DMS79 (cell line): ENCODE data around the gene LRRFIP1.
A peak's percentile ranks its signal among the peaks of the same experiment; 100 is the strongest.

ENCODE experiments used
- DNase-seq: peaks from one replicate; lab custom pipeline; 2025; lab: John Stamatoyannopoulos, UW

LRRFIP1 gene

DNA sequence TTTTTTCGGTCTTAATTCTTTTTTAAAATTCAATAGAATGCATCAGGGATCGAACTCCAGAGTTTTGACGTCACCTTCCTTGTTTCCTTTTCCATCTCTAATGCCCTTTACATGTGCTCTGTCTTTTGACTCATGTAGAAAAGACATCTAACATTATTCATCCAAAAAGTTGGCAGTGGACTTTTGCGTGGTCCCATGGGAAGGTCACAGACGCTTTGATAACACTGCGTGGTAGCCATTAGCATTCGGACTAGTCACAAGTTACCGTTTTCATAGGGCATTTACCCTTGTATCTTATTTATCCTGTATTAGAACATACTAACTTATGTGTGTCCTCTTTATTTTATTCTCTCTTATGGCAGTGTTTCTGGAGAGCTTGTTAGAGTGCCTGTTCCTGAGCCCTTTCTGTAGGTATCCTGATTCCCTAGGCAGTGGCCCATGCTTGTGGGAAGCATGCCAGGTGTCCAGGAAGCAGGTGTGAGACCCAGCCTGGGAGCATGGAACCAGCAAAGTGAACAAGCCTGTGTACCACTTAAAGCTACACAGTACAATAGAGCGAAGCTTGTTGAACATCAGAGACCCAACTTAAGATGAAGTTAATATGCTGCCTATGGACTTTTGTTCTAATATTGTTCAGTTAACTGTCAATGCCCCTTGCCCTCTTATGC lies 97.6 kb downstream of the LRRFIP1 start:
- peak; percentile 62 for DNase-seq

- no peak for DNase-seq
Observed at GRCh38 chr2:237725661-237726060, 98.3 kb downstream of the LRRFIP1 start.

- DNase-seq = peak; percentile 95
Observed at GRCh38 chr2:237726401-237726830, 99.0 kb downstream of the LRRFIP1 start.

GRCh38 chr2:237727363-237727762 lies 100.0 kb downstream of the LRRFIP1 start:
- no peak for DNase-seq

DNA sequence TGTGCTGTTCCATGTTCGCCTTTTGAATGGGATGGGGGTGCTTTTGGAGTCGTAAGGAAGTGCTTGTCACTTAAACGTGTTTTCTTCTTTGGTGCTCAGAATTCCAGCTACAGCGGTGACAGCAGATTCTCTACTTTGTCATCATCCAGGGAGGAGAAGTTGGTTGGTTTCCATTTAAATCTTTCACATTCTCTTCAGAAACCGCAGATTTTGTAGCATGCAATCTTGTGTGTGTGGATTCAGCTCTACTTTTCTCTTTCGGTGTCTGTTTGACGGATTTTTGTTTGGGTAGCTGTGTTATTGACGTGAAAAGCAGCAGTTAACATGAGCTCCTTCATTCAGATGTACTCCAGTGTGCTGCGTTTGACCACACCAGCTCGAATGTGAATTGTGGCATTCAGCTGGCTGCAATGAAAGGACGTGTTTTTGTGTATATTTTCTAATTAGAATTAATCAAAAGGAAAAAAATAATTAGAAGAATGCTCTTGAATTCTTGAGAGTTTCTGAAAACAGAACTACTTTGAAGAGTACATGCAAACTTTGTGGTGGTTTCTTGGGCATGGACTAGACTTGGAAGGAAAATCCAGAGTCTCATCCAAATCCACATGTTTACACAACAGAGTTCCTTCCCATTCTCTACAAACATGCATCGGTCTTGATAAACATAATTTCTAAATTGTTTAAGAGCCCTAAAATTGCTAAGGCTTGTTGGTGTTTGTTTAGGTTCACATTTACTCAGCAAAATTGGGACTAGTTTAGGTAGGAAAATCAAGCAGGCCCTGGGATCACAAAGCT lies 102.5 kb downstream of the LRRFIP1 start:
- DNase-seq = no peak

DNA sequence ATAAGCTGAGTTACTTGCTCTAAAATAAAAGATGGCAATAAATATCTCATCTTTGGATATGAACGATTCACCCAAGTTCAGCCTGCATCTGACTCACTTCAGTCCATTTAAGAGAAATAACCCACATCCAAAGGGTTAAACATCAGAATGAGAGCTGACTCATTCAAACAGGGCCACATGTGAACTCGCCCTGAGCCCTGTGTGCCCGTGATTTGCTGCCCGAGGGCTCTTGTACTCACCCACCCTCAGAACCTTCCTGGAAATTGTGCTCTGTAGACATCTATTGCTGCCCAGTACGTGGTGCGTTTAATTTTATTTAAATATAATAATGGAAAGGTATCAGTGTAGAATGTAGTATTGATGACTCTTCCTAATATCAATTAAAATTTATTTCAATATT lies 104.3 kb downstream of the LRRFIP1 start:
- DNase-seq = no peak

DNA sequence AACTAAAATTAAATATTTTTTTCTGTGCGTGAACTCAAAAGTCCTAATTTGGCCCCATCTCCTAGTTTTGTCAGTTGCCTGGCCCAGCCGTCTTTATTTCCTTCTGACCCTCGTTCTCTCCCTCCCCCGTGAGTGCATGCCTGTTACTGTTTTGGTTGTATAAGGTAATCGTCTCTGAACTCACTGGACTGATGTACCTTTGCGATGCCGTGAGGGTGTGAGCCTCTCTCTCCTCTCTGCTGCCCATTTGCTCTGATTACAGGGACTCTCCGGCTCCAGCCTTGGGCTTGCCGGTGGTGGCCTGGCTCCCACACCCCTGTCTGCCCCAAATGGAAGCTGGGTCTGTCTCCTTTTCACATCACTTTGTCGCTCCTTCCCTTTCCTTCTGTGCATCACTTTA lies 104.7 kb downstream of the LRRFIP1 start:
- no peak for DNase-seq

- DNase-seq = no peak
Observed at GRCh38 chr2:237732790-237733381, 105.5 kb downstream of the LRRFIP1 start.

- DNase-seq = no peak
Observed at GRCh38 chr2:237733677-237734300, 106.4 kb downstream of the LRRFIP1 start.

- no peak for DNase-seq
Observed at GRCh38 chr2:237734905-237735623, 107.7 kb downstream of the LRRFIP1 start.

DNA sequence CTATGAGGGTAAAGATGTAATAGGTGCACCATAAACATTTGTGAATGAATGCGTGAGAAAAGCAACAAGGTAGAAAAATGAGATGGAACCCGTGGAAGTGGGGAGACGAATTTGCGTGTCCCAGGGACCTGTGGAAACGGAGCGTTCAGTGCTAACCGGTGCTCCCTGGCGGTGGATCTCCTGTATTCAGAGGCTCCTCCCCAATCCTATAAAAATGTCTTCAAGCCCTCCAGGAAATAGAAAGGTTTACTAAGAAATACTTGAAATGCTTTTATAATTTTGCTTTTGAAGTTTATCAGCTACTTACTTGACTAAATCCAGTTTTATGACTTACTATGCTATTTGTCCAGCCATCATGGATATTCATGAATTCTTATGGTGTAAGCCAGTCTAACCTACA lies 108.4 kb downstream of the LRRFIP1 start:
- DNase-seq = no peak

DNA sequence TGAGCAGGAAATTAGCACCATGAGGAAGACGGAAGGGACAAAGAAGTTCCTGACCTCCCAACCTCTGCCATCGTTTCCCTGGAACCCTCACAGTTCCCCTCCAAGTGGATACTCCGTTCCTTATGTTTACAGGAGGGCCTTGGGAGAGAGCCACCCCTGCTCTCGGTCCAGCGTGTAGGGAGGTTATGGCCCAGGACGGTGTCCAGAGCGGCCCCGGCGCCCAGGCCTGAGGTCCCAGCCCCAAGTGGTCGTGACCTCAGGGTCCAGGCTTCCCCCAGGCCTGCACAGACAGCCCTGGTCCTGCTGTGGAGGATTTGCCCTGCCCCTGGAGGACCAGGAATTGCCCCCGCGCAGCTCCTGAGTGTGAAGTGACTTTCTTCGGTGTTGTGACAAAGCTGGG lies 109.4 kb downstream of the LRRFIP1 start:
- DNase-seq = no peak

DNA sequence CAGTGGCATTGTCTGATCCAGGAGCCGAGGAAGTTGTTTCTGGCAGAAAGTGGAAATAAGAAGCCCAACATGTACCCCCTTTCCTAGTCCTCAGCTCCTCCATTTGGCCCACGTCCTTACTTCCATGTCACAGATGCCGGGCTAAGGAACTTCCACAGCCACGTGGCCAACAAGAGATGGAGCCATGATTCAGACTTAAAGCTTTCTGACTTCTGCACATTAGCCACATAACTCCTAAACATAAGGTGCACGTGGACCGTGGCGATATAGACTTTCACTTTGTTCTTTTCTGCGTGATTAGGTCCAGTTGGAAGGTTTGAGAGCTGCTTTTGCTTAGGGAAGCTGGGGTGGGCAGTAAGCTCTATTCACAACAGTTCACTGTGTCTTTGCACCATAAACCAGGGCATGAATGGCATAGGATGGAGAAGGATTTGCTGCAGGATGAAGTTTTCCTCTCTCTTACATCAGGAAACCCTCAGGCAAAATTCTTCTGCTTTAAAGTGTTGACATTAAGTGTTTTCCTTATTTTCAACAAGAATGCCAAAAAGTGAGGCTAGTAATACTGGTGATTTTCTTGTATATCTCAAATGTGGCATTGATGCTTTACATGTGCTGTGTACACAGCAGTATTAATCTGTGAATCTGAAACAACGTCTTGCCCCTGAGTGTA lies 109.9 kb downstream of the LRRFIP1 start:
- no peak for DNase-seq

DNA sequence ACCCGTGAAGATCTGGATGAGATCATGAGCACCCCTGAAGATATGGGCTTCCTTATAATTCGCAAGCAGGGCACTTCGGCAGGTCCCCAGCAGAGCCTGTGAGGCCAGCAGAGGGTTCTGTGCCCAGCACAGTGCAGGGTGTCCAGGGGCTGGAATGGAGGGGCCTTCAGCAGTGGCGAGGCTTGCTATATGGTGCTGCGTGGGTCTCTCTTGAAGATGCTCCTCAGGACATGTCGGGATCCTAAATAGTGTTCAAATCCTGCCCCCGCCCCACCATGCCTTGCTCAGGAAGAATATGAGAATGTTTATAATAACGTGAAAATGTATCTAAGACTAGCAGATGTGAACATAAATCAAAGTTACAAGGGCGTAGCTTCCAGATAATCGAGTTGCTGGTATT lies 110.9 kb downstream of the LRRFIP1 start:
- DNase-seq = no peak

DNA sequence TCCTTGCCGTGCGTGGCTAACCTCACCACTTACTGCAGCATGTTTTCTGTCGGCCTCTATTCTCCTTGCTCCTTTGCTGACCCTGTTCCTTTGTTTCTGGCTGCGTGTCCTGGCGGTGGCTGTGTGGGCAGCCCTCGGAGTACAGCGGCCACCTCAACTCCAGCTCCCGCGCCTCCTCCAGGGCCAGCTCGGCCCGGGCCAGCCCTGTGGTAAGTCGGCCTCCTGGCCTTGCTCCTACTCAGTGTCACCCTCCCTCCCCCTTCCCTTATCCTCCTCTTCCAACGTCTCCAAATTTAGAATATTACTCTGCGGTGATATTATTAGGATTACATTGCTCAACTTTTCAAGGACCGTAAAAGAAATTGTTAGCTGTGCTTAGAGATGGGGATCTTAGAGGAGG lies 111.7 kb downstream of the LRRFIP1 start:
- DNase-seq = no peak

GRCh38 chr2:237742191-237742590 lies 114.8 kb downstream of the LRRFIP1 start:
- no peak for DNase-seq

DNA sequence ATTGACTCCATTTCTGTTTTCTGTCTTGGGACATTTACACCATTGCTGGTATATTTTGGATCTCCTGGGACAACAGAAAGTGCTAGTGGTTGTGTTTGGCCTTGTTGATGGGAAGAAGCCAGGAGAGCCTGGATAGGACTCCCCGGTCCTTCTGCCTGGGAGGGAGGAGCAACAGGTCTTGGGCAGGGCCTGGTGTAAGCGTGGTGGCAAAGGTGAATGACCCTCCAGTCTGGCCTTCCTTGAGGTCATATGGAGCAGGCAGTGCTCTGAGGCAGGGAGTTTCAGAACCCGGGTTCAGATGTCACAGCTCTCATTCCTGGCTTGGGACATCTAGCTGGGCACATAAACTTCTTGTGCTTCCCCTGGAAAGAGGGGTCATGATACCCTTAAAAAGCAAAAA lies 115.2 kb downstream of the LRRFIP1 start:
- DNase-seq = no peak

DNA sequence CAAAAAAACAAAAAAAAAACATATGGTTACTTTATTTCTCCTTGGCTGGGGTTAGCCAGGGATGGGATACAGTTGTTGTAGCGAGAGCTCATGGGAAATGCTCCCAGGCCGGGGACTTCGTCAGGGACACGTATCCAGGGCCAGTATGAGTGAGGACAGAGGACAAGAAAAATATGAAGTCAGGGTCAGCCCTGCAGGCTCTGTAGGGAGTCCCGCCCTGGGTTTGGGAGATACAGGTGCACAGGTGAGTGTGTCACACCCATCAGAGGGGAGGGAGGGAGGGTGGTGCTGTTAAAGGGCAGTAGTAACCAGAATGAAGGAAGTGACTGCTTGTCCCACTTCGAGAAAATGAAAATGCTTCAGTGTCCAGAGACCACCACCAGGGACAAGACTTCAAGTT lies 115.6 kb downstream of the LRRFIP1 start:
- no peak for DNase-seq

DNA sequence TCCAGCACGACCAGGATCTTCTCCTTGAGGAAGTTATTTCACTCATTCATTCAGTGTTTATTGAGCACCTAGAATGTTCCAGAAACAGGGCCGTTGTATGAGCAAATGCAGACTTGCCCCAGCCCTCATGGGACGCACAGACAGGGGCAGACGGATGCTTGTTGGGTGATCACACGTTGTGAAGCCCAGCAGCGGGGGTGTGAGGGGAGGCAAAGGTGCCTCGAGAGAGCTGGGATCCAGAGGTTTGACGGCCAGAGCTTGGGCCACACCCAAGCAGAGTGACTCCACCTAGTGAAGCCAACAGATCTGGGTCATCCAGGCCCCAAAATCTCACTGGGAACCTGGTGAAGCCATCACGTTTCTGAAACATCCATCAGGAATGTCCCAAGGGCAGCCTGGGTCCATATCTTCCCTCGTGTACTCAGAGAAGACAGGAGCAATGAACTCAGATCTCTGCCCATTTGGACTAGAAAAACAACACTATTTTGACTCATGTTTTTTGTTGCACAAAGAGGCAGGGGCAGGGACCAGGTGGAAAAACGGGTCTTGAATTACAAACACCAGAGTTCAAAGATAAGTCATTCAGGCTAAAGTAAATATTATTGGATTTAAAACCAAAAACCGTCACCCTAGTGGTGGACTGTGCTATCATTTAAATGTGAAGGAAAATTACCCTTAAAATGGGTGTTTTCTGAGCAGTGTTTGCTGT lies 116.3 kb downstream of the LRRFIP1 start:
- DNase-seq = no peak

- no peak for DNase-seq
Observed at GRCh38 chr2:237744270-237744612, 116.9 kb downstream of the LRRFIP1 start.
